ENCODE results near the gene TUBA8. TPM values are rescaled to one million over a fixed set of nuclear protein-coding genes. Genes with fewer than 3 reads are reported as not detected.

The TUBA8 gene
- total and polyA plus RNA-seq, 2 donors (not counting 1 experiment from before 2014, with no cell fraction given) = 0.60 to 0.83 TPM

DNA sequence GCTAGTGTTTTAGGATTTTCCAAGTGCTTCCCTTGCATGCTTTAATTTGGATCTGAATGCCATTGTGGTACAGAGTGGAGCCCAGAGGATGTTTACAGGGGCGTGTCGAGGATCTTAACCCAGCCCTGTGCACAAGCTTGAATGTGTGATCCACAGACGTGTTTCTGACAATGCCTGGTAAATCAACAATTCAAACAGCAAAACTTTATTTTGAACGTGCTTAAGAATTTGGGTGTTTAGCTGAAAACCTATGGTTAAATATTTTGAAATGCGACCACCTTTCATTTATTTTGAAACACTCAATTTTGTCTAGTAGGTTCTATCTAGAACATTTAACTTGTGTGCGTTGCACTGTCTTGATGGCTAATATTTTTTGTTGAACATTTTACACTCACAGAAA is 1.8 kb downstream of the TUBA8 start:
- Histone ChIP-seq H4K20me1 (ENCODE audit: control insufficient read depth, extremely low read depth, insufficient read depth, low read length) (no peaks in the 10 kb centered on the region), H3K79me2 (ENCODE audit: control insufficient read depth, insufficient read depth, low read length) (no peaks in the 10 kb centered on the region), H3K9ac (ENCODE audit: insufficient read depth, low read length) (no peak overlapping the region), H3K9me3 (ENCODE audit: control insufficient read depth, insufficient read depth, low read depth, low read length) (no peaks in the 10 kb centered on the region), H3K27ac (ENCODE audit: insufficient read depth, low read length) (no peak overlapping the region), H2AFZ (ENCODE audit: low read length) (no peak overlapping the region), H3K4me3 (replicated peaks in 1 of 4; ENCODE audit: control extremely low read depth in 1 of 4, insufficient read depth in 1 of 4, low read depth in 3 of 4, low read length in 4 of 4) (no peak overlapping the region), H3K36me3 (ENCODE audit: control insufficient read depth, insufficient read depth, low read length) (no peaks in the 10 kb centered on the region), H3K4me2 (ENCODE audit: extremely low read depth, insufficient read depth, low read length) (no peak overlapping the region), H3K4me1 (ENCODE audit: control insufficient read depth, extremely low read depth, insufficient read depth, low read length) (no peaks in the 10 kb centered on the region), H3K27me3 (ENCODE audit: control insufficient read depth, insufficient read depth, low read length) (peaks cover 2% of the 10 kb centered on the region)
- no peak for DNase-seq (ENCODE audit: low read depth in 2 of 2)
- TF ChIP-seq, protein P1, sequence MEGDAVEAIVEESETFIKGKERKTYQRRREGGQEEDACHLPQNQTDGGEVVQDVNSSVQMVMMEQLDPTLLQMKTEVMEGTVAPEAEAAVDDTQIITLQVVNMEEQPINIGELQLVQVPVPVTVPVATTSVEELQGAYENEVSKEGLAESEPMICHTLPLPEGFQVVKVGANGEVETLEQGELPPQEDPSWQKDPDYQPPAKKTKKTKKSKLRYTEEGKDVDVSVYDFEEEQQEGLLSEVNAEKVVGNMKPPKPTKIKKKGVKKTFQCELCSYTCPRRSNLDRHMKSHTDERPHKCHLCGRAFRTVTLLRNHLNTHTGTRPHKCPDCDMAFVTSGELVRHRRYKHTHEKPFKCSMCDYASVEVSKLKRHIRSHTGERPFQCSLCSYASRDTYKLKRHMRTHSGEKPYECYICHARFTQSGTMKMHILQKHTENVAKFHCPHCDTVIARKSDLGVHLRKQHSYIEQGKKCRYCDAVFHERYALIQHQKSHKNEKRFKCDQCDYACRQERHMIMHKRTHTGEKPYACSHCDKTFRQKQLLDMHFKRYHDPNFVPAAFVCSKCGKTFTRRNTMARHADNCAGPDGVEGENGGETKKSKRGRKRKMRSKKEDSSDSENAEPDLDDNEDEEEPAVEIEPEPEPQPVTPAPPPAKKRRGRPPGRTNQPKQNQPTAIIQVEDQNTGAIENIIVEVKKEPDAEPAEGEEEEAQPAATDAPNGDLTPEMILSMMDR (conservative IDR thresholded peaks at IDR 0.05 in 1 of 2, IDR thresholded peaks at IDR 0.05 in 1 of 2; ENCODE audit: low read depth in 1 of 2, low read length in 2 of 2) = no peak
- no peak for TF ChIP-seq EZH2 (IDR thresholded peaks at IDR 0.05; ENCODE audit: low read length, missing control alignments)

DNA sequence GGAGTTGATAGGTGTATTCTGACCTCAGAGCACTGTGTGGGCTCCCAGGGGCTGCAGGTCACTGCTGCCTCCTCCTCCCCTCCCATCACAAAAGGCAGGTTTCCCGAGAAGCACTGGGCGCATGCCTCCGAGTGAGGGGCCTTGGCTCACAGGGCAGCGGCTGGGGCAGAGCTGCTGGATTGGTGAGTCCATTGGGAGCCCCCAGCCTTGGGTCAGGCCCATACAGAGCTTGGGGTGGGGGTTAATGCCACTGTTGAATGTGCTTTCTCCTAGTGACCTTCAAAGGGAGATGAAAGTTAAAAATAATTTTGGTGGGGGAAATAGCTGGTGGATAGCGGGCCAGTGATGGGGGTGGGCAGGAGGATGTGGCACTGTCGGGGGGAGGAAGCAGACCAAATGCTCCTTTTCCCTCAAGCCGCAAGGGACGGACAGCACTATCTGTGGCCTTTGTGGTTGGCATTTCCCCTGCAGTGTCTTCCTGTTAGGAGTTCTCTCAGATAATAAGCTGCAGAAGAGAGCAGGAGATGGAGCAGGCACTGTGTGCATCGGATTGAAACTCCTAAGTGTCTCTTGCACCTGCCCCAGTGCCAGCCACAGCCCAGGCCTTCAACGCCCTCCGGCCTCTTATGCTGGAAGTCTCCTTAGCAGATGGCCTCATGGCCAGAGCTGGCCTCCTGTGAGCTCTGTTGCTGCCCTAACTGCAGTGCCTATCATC is 3.2 kb downstream of the TUBA8 start:
- Histone ChIP-seq H2AFZ (ENCODE audit: low read length) (no peak overlapping the region), H3K4me3 (replicated peaks in 1 of 4; ENCODE audit: control extremely low read depth in 1 of 4, insufficient read depth in 1 of 4, low read depth in 3 of 4, low read length in 4 of 4) (no peak overlapping the region), H3K4me1 (ENCODE audit: control insufficient read depth, extremely low read depth, insufficient read depth, low read length) (no peaks in the 10 kb centered on the region), H4K20me1 (ENCODE audit: control insufficient read depth, extremely low read depth, insufficient read depth, low read length) (no peaks in the 10 kb centered on the region), H3K79me2 (ENCODE audit: control insufficient read depth, insufficient read depth, low read length) (no peaks in the 10 kb centered on the region), H3K4me2 (ENCODE audit: extremely low read depth, insufficient read depth, low read length) (no peak overlapping the region), H3K27ac (ENCODE audit: insufficient read depth, low read length) (no peak overlapping the region), H3K9me3 (ENCODE audit: control insufficient read depth, insufficient read depth, low read depth, low read length) (no peaks in the 10 kb centered on the region), H3K27me3 (ENCODE audit: control insufficient read depth, insufficient read depth, low read length) (peaks cover 2% of the 10 kb centered on the region), H3K9ac (ENCODE audit: insufficient read depth, low read length) (no peak overlapping the region), H3K36me3 (ENCODE audit: control insufficient read depth, insufficient read depth, low read length) (no peaks in the 10 kb centered on the region)
- no peak for DNase-seq (ENCODE audit: low read depth in 2 of 2)
- TF ChIP-seq, protein P1 (conservative IDR thresholded peaks at IDR 0.05 in 1 of 2, IDR thresholded peaks at IDR 0.05 in 1 of 2; ENCODE audit: low read depth in 1 of 2, low read length in 2 of 2) = no peak
- no peak for TF ChIP-seq EZH2 (IDR thresholded peaks at IDR 0.05; ENCODE audit: low read length, missing control alignments)

DNA sequence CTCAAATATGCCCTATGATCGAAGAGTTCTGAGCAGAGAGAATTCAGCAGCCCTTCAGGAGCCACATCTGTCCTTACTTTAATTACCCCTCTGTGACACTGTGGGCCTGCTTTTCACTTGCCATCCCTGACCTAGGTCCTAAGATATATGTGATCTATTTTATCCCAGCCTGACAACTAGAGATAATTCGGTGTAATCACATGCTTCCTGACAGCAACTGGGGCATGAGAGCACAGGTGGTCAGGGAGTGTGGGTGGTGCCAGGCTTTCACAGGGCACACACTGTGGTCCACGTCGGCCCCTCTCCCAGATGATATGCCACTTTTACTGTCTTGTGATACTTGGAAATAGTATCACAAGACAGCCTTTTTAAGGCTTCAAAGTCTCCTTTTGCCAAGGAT is 3.9 kb downstream of the TUBA8 start:
- Histone ChIP-seq H3K36me3 (ENCODE audit: control insufficient read depth, insufficient read depth, low read length) (no peaks in the 10 kb centered on the region), H3K27ac (ENCODE audit: insufficient read depth, low read length) (no peak overlapping the region), H3K4me3 (replicated peaks in 1 of 4; ENCODE audit: control extremely low read depth in 1 of 4, insufficient read depth in 1 of 4, low read depth in 3 of 4, low read length in 4 of 4) (no peak overlapping the region), H2AFZ (ENCODE audit: low read length) (no peak overlapping the region), H3K27me3 (ENCODE audit: control insufficient read depth, insufficient read depth, low read length) (peaks cover 2% of the 10 kb centered on the region), H3K9ac (ENCODE audit: insufficient read depth, low read length) (no peak overlapping the region), H3K4me2 (ENCODE audit: extremely low read depth, insufficient read depth, low read length) (no peak overlapping the region), H4K20me1 (ENCODE audit: control insufficient read depth, extremely low read depth, insufficient read depth, low read length) (no peaks in the 10 kb centered on the region), H3K79me2 (ENCODE audit: control insufficient read depth, insufficient read depth, low read length) (no peaks in the 10 kb centered on the region), H3K4me1 (ENCODE audit: control insufficient read depth, extremely low read depth, insufficient read depth, low read length) (no peaks in the 10 kb centered on the region), H3K9me3 (ENCODE audit: control insufficient read depth, insufficient read depth, low read depth, low read length) (no peaks in the 10 kb centered on the region)
- TF ChIP-seq, protein P1 (conservative IDR thresholded peaks at IDR 0.05 in 1 of 2, IDR thresholded peaks at IDR 0.05 in 1 of 2; ENCODE audit: low read depth in 1 of 2, low read length in 2 of 2) = no peak
- no peak for DNase-seq (ENCODE audit: low read depth in 2 of 2)

All from fibroblast of lung (primary cell).